HepG2 (cell line): ENCODE results near the gene ADAMTS2. TPM values are rescaled to one million over a fixed set of nuclear protein-coding genes. Genes with fewer than 3 reads are reported as not detected.

Experiments
- ATAC-seq: fragments of 200-7000 bp; cut with Tn5 transposase; 3 replicates; pipeline ENCODE4 v1.9.1; 2020; ENCODE audit warnings: mild to moderate bottlenecking, moderate library complexity
- BruUV-seq: library from RNA; stranded (reverse); fragments of 400-500 nt; replicated peaks from 2 replicates; lab custom pipeline; 2021; lab: Mats Ljungman, UMichigan
- CTCF ChIA-PET: fragments of 300-600 bp; formaldehyde crosslinking; extraction: SDS; loops from one replicate; lab custom pipeline; 2021; ENCODE audit warnings: low total read pairs, inconsistent platforms, low intra/inter-chr PET ratio; lab: Yijun Ruan, JAX
- POLR2A ChIA-PET: fragments of 350-600 bp; sonication (Branson Sonifier 250); formaldehyde crosslinking; loops from one replicate; lab custom pipeline; 2020; ENCODE audit warnings: antibody characterized with exemption, inconsistent platforms; lab: Yijun Ruan, JAX
- DNase-seq: peaks from one replicate; pipeline ENCODE4 v3.0.0-alpha.2; 2015; ENCODE audit warnings: low spot score
- FAIRE-seq: peaks from 3 replicates; lab custom pipeline; 2011; peaks lifted over from hg19 to GRCh38; lab: Jason Lieb, UNC
- H2AFZ ChIP-seq: one replicate; pipeline ENCODE4 v1.6.1; 2011; ENCODE audit warnings: low read length, inconsistent platforms
- H3K27ac ChIP-seq: fragments of 300-600 bp; 3 replicates; pipeline ENCODE4 v1.8.0; 2011; ENCODE audit warnings: mixed run types, mild to moderate bottlenecking, mixed read lengths, low read length, inconsistent platforms; ENCODE audit not compliant: insufficient read depth; ENCODE audit errors: extremely low read length
- H3K27me3 ChIP-seq, 2 experiments: fragments of 200-600 bp in 1 of 2; 2 replicates in 1 of 2; 3 replicates in 1 of 2; pipeline versions ENCODE4 v1.6.0 to v1.8.0; 2011; ENCODE audit warnings: low read length in 2 of 2, mild to moderate bottlenecking in 2 of 2, moderate library complexity in 2 of 2, inconsistent platforms in 1 of 2; ENCODE audit not compliant: insufficient read depth in 2 of 2, control insufficient read depth in 1 of 2
- H3K36me3 ChIP-seq, 2 experiments: fragments of 200-600 bp in 1 of 2; replicated peaks in 1 of 2; 2 replicates in 1 of 2; 3 replicates in 1 of 2; pipeline versions ENCODE4 v1.5.1 to v1.8.0; 2011; ENCODE audit warnings: low read length in 2 of 2, inconsistent platforms in 1 of 2; ENCODE audit not compliant: insufficient read depth in 2 of 2, control insufficient read depth in 1 of 2
- H3K4me1 ChIP-seq: 2 replicates; pipeline ENCODE4 v1.5.1; 2012; ENCODE audit warnings: low read length, inconsistent platforms; ENCODE audit not compliant: insufficient read depth
- H3K4me2 ChIP-seq: 2 replicates; pipeline ENCODE4 v1.6.0; 2011; ENCODE audit warnings: low read depth, low read length, inconsistent platforms
- H3K4me3 ChIP-seq, 3 experiments: fragments of 200-600 bp in 1 of 3; sonication (generic), shearing (Covaris generic) in 1 of 3; replicated peaks in 1 of 3; 2 replicates each; pipeline ENCODE4 v1.5.1; 2011 to 2016; ENCODE audit warnings: low read length in 3 of 3, inconsistent platforms in 2 of 3, low read depth in 2 of 3, mild to moderate bottlenecking in 2 of 3, control low read depth in 1 of 3, mixed read lengths in 1 of 3; ENCODE audit not compliant: insufficient read depth in 1 of 3
- H3K79me2 ChIP-seq: one replicate; pipeline ENCODE4 v1.6.1; 2011; ENCODE audit warnings: low read length, inconsistent platforms; ENCODE audit not compliant: insufficient read depth
- H3K9ac ChIP-seq: 2 replicates; pipeline ENCODE4 v1.6.0; 2011; ENCODE audit warnings: mild to moderate bottlenecking, low read depth, low read length, inconsistent platforms; ENCODE audit not compliant: insufficient read depth
- H3K9me3 ChIP-seq: 2 replicates; pipeline ENCODE4 v1.5.1; 2012; ENCODE audit warnings: mild to moderate bottlenecking, low read length
- H4K20me1 ChIP-seq: 2 replicates; pipeline ENCODE4 v1.6.0; 2011; ENCODE audit warnings: inconsistent platforms, mild to moderate bottlenecking, low read length, moderate library complexity; ENCODE audit not compliant: insufficient read depth
- ARID4A ChIP-seq: sonication (generic); formaldehyde crosslinking; IDR thresholded peaks from 2 replicates; pipeline ENCODE4 v1.5.0; 2020; ENCODE audit warnings: mild to moderate bottlenecking, missing genetic modification reagents, borderline replicate concordance
- ELF1 ChIP-seq: sonication (generic); formaldehyde crosslinking; IDR thresholded peaks from 2 replicates; pipeline ENCODE4 v1.4.0; 2020; ENCODE audit warnings: missing genetic modification reagents
- FOSL1 ChIP-seq: sonication (generic); formaldehyde crosslinking; IDR thresholded peaks from 2 replicates; pipeline ENCODE4 v1.9.0; 2021; ENCODE audit warnings: missing genetic modification reagents, borderline replicate concordance
- GLMP ChIP-seq: sonication (generic); formaldehyde crosslinking; IDR thresholded peaks from 2 replicates; pipeline ENCODE4 v1.9.0; 2021; ENCODE audit warnings: missing genetic modification reagents, mild to moderate bottlenecking, borderline replicate concordance
- KDM5A ChIP-seq: fragments of 200-600 bp; sonication (generic); IDR thresholded peaks from 2 replicates; pipeline ENCODE4 v1.7.0; 2018; ENCODE audit warnings: antibody characterized with exemption, mild to moderate bottlenecking, low read length, borderline replicate concordance
- KMT2A ChIP-seq: sonication (generic); formaldehyde crosslinking; IDR thresholded peaks from 2 replicates; pipeline ENCODE4 v1.4.0; 2020; ENCODE audit warnings: missing genetic modification reagents
- NFE2 ChIP-seq: sonication (generic); formaldehyde crosslinking; IDR thresholded peaks from 2 replicates; pipeline ENCODE4 v1.4.0; 2020; ENCODE audit warnings: missing genetic modification reagents
- SCMH1 ChIP-seq: sonication (generic); formaldehyde crosslinking; IDR thresholded peaks from 2 replicates; pipeline ENCODE4 v1.9.0; 2021; ENCODE audit warnings: missing genetic modification reagents, mild to moderate bottlenecking, borderline replicate concordance
- ZIK1 ChIP-seq: sonication (generic); formaldehyde crosslinking; IDR thresholded peaks from 2 replicates; pipeline ENCODE4 v1.5.0; 2020; ENCODE audit warnings: mild to moderate bottlenecking, low read depth, missing genetic modification reagents, borderline replicate concordance
- ZNF251 ChIP-seq: sonication (generic); formaldehyde crosslinking; IDR thresholded peaks from 2 replicates; pipeline ENCODE4 v1.9.0; 2021; ENCODE audit warnings: mild to moderate bottlenecking, missing genetic modification reagents
- ZNF430 ChIP-seq: sonication (generic); formaldehyde crosslinking; IDR thresholded peaks from 2 replicates; pipeline ENCODE4 v1.9.0; 2021; ENCODE audit warnings: mild to moderate bottlenecking, missing genetic modification reagents
- ZNF562 ChIP-seq: sonication (generic); formaldehyde crosslinking; IDR thresholded peaks from 2 replicates; pipeline ENCODE4 v1.8.0; 2022; ENCODE audit warnings: missing genetic modification reagents, borderline replicate concordance
- ZNF570 ChIP-seq: sonication (generic); formaldehyde crosslinking; IDR thresholded peaks from 2 replicates; pipeline ENCODE4 v1.4.0; 2020; ENCODE audit warnings: mild to moderate bottlenecking, missing genetic modification reagents, borderline replicate concordance
- ZNF788 ChIP-seq: sonication (generic); formaldehyde crosslinking; IDR thresholded peaks from 2 replicates; pipeline ENCODE4 v1.5.0; 2020; ENCODE audit warnings: mild to moderate bottlenecking, missing genetic modification reagents, borderline replicate concordance
- WGBS: methylation state at CpG from one replicate; pipeline ENCODE4 v1.1.6; 2017; ENCODE audit warnings: low lambda C conversion rate; 5-methylcytosine and 5-hydroxymethylcytosine counted together
- in situ Hi-C: cut with HindIII; loops from 2 replicates; pipeline ENCODE4 v1.10.0; 2017; ENCODE audit warnings: low pct_unique_long_range_greater_than_20kb; ENCODE audit not compliant: extremely low pct_ligation_motif_present
- intact Hi-C: fragments of 100-400 bp; cut with micrococcal nuclease; formaldehyde crosslinking; loops from one replicate; pipeline ENCODE4 v1.10.0; 2022; ENCODE audit not compliant: unreplicated experiment
- polyA plus RNA-seq, 8 experiments: library from polyadenylated mRNA; depleted of rRNA in 3 of 8; stranded (reverse) in 7 of 8; unstranded in 1 of 8; fragments of >200 nt; fragmentation: Illumina TruSeq in 4 of 8; extraction: Trizol in 4 of 8; gene quantifications; 2 replicates each; pipeline versions ENCODE4 v1.2.1 to v1.2.3, GENCODE V29; 2011 to 2016; ENCODE audit warnings: low read depth in 4 of 8, missing spikeins in 1 of 8, mixed read lengths in 1 of 8; ENCODE audit not compliant: insufficient read depth in 1 of 8
- total RNA-seq, 5 experiments: library from RNA; depleted of rRNA; stranded (reverse); fragments of >200 nt; fragmentation: Illumina TruSeq; extraction: Trizol; gene quantifications; 2 replicates each; pipeline ENCODE4 v1.2.3, GENCODE V29; 2016; ENCODE audit warnings: low read depth in 1 of 5
- TF ChIP-seq, protein P1 (sequence below): fragments of 450-650 bp; IDR thresholded peaks from 2 replicates; pipeline ENCODE4 v1.6.1; 2017
- TF ChIP-seq, protein P2 (sequence below): sonication (generic); formaldehyde crosslinking; conservative IDR thresholded peaks from 2 replicates; pipeline ENCODE4 v1.8.0; 2022; ENCODE audit warnings: missing genetic modification reagents

The ADAMTS2 gene
- total and polyA plus RNA-seq, 2 of the 13 experiments (the other 11 are each of a cell fraction or from before 2014, with no cell fraction given): 0.24 to 3.5 TPM

- WGBS: 64% methylated on average over 6 of the region's 16 CpGs
- FAIRE-seq (no peak), DNase-seq (no peak), ATAC-seq (no peak)
- in situ Hi-C loops: no loop called here
- Histone ChIP-seq H4K20me1 (no peaks in the 10 kb centered on the region), H3K4me2 (no peak overlapping the region), H3K27ac (no peak overlapping the region), H3K79me2 (no peaks in the 10 kb centered on the region), H2AFZ (no peak overlapping the region), H3K9me3 (no peaks in the 10 kb centered on the region), H3K36me3 (no peaks in the 10 kb centered on the region), H3K9ac (no peak overlapping the region), H3K27me3 (peaks cover 0 to 7% of the 10 kb centered on the region in 2 experiments; a peak in 3 of 5 replicates), H3K4me3 (no peak overlapping the region), H3K4me1 (peaks cover 26% of the 10 kb centered on the region)
- no TSS peak for BruUV-seq
- ChIA-PET CTCF (no interaction called here), POLR2A (no interaction called here)
- intact Hi-C loops: no loop called here
- TF ChIP-seq ZNF562 (CRISPR knock-in tag) (no peak), ZNF430 (no peak), NFE2 (CRISPR knock-in tag) (no peak), ZNF788 (CRISPR knock-in tag) (no peak), KDM5A (no peak), GLMP (CRISPR knock-in tag) (no peak), SCMH1 (no peak), ZNF570 (CRISPR knock-in tag) (no peak), KMT2A (CRISPR knock-in tag) (no peak), FOSL1 (CRISPR knock-in tag) (no peak), ZIK1 (CRISPR knock-in tag) (no peak), ELF1 (no peak), ARID4A (CRISPR knock-in tag) (no peak), ZNF251 (CRISPR knock-in tag) (no peak)
- TF ChIP-seq, protein P1, sequence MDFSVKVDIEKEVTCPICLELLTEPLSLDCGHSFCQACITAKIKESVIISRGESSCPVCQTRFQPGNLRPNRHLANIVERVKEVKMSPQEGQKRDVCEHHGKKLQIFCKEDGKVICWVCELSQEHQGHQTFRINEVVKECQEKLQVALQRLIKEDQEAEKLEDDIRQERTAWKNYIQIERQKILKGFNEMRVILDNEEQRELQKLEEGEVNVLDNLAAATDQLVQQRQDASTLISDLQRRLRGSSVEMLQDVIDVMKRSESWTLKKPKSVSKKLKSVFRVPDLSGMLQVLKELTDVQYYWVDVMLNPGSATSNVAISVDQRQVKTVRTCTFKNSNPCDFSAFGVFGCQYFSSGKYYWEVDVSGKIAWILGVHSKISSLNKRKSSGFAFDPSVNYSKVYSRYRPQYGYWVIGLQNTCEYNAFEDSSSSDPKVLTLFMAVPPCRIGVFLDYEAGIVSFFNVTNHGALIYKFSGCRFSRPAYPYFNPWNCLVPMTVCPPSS: no peak
- TF ChIP-seq, protein P2, sequence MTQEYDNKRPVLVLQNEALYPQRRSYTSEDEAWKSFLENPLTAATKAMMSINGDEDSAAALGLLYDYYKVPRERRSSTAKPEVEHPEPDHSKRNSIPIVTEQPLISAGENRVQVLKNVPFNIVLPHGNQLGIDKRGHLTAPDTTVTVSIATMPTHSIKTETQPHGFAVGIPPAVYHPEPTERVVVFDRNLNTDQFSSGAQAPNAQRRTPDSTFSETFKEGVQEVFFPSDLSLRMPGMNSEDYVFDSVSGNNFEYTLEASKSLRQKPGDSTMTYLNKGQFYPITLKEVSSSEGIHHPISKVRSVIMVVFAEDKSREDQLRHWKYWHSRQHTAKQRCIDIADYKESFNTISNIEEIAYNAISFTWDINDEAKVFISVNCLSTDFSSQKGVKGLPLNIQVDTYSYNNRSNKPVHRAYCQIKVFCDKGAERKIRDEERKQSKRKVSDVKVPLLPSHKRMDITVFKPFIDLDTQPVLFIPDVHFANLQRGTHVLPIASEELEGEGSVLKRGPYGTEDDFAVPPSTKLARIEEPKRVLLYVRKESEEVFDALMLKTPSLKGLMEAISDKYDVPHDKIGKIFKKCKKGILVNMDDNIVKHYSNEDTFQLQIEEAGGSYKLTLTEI (CRISPR knock-in tag): no peak
Measured at GRCh38 chr5:179180921-179181645, 164.2 kb downstream of the ADAMTS2 start.
